Cardiac fibroblast (primary cell): ENCODE measurements around the gene YAF2.
A peak's percentile ranks its signal among the peaks of the same experiment; 100 is the strongest.

Experiments
- DNase-seq, 2 donors: peaks; one replicate each; pipeline versions ENCODE4 v3.0.0 to v3.0.0-alpha.2; 2010; ENCODE audit warnings: low read depth in 2 of 2
- H3K4me3 ChIP-seq, 2 donors: replicated peaks in 1 of 2; 1 replicate in 1 of 2; 2 replicates in 1 of 2; pipeline ENCODE4 v1.5.1; 2011; ENCODE audit warnings: low read depth in 2 of 2, low read length in 2 of 2, mild to moderate bottlenecking in 2 of 2, moderate library complexity in 1 of 2
- TF ChIP-seq, protein P1 (sequence below): IDR thresholded peaks from one replicate; pipeline ENCODE4 v1.5.1; 2011; ENCODE audit warnings: low read depth, mild to moderate bottlenecking, low read length, inconsistent platforms

The YAF2 gene

GRCh38 chr12:42143452-42144157 is 94.4 kb downstream of the YAF2 start:
- DNase-seq, result peak; percentile 34 to 44
- peak overlapping the region; percentile 69 for H3K4me3 ChIP-seq
- TF ChIP-seq, protein P1, sequence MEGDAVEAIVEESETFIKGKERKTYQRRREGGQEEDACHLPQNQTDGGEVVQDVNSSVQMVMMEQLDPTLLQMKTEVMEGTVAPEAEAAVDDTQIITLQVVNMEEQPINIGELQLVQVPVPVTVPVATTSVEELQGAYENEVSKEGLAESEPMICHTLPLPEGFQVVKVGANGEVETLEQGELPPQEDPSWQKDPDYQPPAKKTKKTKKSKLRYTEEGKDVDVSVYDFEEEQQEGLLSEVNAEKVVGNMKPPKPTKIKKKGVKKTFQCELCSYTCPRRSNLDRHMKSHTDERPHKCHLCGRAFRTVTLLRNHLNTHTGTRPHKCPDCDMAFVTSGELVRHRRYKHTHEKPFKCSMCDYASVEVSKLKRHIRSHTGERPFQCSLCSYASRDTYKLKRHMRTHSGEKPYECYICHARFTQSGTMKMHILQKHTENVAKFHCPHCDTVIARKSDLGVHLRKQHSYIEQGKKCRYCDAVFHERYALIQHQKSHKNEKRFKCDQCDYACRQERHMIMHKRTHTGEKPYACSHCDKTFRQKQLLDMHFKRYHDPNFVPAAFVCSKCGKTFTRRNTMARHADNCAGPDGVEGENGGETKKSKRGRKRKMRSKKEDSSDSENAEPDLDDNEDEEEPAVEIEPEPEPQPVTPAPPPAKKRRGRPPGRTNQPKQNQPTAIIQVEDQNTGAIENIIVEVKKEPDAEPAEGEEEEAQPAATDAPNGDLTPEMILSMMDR, result no peak

- H3K4me3 ChIP-seq, result no peak overlapping the region
- TF ChIP-seq, protein P1, result no peak
- no peak for DNase-seq
These were observed 96.0 kb downstream of the YAF2 start for GRCh38 chr12:42141981-42142606.

- DNase-seq, result peak; percentile 44 to 55
- TF ChIP-seq, protein P1, result no peak
- no peak overlapping the region for H3K4me3 ChIP-seq
These were observed 97.1 kb downstream of the YAF2 start for GRCh38 chr12:42140901-42141300.

DNA sequence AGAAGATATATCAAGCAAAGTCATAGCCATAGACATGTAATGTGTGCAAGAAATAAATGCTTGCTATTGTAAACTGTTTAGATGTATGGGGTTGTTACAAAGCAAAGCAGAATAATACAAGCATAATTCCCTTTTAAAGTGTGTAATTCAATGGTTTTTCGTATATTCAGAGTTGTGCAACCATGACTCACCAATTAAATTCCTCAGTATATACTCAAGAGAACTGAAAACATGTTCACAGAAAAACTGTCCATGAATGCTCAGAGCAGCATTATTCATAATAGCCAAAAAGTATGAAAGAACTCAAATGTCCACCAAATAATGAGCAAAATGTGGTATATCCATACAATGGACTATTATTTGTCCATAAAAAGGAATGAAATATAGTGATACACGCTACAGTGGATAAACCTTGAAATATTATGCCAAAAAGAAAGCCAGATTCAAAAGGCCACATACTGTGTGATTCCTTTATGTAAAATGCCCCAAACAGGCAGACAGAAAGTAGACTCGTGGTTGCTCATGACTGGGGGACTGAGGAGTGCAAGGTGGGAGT is 102.7 kb downstream of the YAF2 start:
- peak; percentile 74 to 90 for DNase-seq
- TF ChIP-seq, protein P1, result no peak
- H3K4me3 ChIP-seq, result no peak overlapping the region

DNA sequence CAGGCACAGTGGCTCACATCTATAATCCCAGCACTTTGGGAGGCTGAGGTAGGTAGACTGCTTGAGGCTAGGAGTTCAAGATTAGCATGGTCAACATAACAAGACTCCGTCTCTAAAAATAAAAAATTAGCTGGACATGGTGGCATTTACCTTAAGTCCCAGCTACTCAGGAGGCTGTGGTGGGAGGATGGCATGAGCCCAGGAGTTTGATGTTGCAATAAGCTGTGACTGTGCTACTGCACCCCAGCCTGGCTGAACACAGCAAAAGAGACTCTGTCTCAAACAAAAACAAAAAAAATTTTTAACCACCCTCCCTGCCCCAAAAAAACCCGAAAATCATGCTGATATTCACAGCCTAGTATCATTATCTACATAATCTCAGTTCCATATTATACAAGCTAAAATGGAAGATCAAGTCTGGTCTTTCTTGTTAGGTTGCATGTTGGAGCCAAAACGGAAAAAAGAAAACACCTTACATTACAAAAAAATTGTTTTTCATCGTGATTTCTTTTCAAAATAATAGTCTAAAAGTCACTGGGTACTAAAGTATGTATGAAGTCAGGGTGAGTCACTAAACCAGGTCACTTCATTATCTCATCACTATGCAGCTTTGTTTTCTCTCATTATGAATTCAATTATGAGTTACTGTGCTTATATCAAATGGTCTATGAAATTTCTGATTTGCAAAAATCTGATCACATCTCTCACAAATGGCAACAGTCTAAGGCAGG is 107.2 kb downstream of the YAF2 start:
- peak overlapping the region; percentile 1 to 46 for H3K4me3 ChIP-seq
- TF ChIP-seq, protein P1, result no peak
- peak; percentile 67 to 82 for DNase-seq

DNA sequence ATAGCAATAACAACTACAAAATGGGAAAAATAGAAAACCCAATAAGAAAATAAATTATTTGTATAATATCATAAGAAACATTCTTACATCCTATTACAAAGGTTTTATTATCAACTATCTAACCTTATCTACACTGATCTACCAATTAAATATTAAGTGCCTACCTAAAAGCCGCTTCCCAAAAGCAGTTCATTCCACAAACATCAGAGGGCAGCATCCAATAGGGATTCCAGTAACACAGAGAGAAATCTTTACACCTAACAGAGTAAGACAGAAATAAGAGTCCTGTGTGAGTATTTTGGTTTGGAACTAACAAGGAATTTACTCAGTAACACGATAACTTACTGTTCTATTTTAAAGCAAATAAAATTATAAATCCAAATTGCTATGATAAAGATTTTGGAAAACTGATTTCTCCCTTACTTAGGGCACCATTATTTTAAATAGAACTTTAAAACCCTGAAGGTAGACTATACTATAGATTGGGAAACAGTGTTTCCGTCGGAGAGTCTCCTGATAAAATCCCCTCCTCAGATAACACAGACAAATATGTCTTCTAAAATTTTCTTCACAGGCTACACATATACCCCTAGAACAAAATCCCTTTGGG is 108.3 kb downstream of the YAF2 start:
- no peak overlapping the region for H3K4me3 ChIP-seq
- TF ChIP-seq, protein P1, result peak; percentile 74
- peak; percentile 80 to 86 for DNase-seq
